ENCODE measurements around the gene DNM2. TPM values are rescaled to one million over a fixed set of nuclear protein-coding genes. Genes with fewer than 3 reads are reported as not detected.

DNM2 gene
- total and polyA plus RNA-seq, 9 of the 15 experiments (the other 6 are each of a cell fraction or from before 2014, with no cell fraction given): 2.2 to 161 (median 72.6) TPM

DNA sequence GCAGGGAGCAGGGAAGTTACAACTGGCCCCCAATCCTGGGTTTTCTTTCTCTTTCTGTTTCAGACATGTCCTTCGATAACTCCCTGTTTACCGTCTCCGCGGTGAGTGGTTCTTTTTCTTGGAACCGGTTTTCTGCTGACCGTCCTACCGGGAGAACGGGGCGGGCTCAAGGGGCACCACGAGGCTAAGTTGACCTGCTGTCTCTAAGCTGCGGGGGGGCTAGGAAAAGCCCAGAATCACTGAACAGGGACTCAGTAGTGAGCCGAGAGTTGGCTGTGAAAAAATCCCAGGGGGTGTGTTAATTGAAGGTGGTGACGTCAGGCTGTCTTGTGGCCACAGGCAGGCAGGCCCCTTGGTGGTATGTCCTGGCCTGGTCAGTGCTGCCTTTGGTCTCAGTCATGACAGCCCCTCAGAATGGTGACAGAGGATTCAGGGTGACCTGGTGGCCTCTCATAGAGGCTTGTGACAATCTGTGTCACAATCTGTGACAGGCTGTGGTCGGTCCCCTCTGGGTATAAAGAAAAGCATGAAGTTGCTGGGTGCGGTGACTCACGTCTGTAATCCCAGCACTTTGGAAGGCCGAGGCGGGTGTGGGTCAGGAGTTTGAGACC is 145.3 kb downstream of the DNM2 start (continued):
- TF ChIP-seq, protein P1, sequence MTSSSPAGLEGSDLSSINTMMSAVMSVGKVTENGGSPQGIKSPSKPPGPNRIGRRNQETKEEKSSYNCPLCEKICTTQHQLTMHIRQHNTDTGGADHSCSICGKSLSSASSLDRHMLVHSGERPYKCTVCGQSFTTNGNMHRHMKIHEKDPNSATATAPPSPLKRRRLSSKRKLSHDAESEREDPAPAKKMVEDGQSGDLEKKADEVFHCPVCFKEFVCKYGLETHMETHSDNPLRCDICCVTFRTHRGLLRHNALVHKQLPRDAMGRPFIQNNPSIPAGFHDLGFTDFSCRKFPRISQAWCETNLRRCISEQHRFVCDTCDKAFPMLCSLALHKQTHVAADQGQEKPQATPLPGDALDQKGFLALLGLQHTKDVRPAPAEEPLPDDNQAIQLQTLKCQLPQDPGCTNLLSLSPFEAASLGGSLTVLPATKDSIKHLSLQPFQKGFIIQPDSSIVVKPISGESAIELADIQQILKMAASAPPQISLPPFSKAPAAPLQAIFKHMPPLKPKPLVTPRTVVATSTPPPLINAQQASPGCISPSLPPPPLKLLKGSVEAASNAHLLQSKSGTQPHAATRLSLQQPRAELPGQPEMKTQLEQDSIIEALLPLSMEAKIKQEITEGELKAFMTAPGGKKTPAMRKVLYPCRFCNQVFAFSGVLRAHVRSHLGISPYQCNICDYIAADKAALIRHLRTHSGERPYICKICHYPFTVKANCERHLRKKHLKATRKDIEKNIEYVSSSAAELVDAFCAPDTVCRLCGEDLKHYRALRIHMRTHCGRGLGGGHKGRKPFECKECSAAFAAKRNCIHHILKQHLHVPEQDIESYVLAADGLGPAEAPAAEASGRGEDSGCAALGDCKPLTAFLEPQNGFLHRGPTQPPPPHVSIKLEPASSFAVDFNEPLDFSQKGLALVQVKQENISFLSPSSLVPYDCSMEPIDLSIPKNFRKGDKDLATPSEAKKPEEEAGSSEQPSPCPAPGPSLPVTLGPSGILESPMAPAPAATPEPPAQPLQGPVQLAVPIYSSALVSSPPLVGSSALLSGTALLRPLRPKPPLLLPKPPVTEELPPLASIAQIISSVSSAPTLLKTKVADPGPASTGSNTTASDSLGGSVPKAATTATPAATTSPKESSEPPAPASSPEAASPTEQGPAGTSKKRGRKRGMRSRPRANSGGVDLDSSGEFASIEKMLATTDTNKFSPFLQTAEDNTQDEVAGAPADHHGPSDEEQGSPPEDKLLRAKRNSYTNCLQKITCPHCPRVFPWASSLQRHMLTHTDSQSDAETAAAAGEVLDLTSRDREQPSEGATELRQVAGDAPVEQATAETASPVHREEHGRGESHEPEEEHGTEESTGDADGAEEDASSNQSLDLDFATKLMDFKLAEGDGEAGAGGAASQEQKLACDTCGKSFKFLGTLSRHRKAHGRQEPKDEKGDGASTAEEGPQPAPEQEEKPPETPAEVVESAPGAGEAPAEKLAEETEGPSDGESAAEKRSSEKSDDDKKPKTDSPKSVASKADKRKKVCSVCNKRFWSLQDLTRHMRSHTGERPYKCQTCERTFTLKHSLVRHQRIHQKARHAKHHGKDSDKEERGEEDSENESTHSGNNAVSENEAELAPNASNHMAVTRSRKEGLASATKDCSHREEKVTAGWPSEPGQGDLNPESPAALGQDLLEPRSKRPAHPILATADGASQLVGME (CRISPR knock-in tag; IDR thresholded peaks at IDR 0.05): no peak
- no peak for TF ChIP-seq HNRNPK (IDR thresholded peaks at IDR 0.05; ENCODE audit: low read depth, low read length, poor library complexity, severe bottlenecking)
- TF ChIP-seq SNRNP70 (optimal IDR thresholded peaks at IDR 0.05; ENCODE audit: low read depth, low read length): no peak

DNA sequence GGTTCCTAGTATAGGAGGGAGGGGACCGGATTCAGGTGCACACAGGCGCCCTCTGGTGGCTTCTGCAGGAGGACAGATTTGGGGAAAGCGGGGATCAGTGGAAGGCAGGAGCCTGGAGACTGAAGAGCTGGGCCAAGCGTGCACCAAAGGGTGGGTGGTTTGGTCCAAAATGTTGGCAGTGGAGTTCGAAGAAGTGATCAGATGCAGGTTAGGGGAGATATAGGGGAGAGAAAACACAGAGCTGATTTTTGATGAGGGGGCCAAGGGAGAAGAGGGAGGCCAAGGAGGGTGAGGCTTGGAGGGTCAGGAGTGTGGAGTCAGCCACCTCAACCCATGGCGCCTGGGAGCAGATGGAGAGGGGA is 146.6 kb downstream of the DNM2 start:
- Histone ChIP-seq H3K9ac (ENCODE audit: insufficient read depth in 1 of 2, low read depth in 2 of 2, low read length in 2 of 2) (peak overlapping the region; percentile 15 to 46; a peak in 1 of 4 replicates), H3K4me1 (replicated peaks in 1 of 2; ENCODE audit: control insufficient read depth in 2 of 2, insufficient read depth in 2 of 2, low read length in 2 of 2) (peaks cover 24 to 36% of the 10 kb centered on the region in 2 experiments; a peak in 4 of 5 replicates), H3K4me3 (no peak overlapping the region), H2AFZ (ENCODE audit: low read depth, low read length) (peak overlapping the region; percentile 90), H3K9me1 (ENCODE audit: control insufficient read depth, insufficient read depth, low read length) (no peaks in the 10 kb centered on the region), H3K27ac (ENCODE audit: extremely low read depth, low read depth, low read length) (no peak overlapping the region; the same call in 2 of the 3 replicates), H4K20me1 (replicated peaks; ENCODE audit: control insufficient read depth, insufficient read depth, low read length) (no peaks in the 10 kb centered on the region), H3K36me3 (ENCODE audit: control insufficient read depth, insufficient read depth, low read length) (no peaks in the 10 kb centered on the region), H3K79me2 (ENCODE audit: control insufficient read depth, insufficient read depth, low read length) (no peaks in the 10 kb centered on the region), H3K9me3 (replicated peaks; ENCODE audit: control insufficient read depth, insufficient read depth, low read depth, low read length) (no peaks in the 10 kb centered on the region), H3K4me2 (ENCODE audit: insufficient read depth, low read length) (peak overlapping the region; percentile 51; the same call in 1 of the 2 replicates), H3K27me3 (ENCODE audit: control insufficient read depth in 2 of 2, insufficient read depth in 2 of 2, low read length in 2 of 2) (no peaks in the 10 kb centered on the region)
- ATAC-seq (peak; percentile 91), FAIRE-seq (peak; percentile 56), DNase-seq (ENCODE audit: extremely low read depth in 1 of 4, low spot score in 3 of 4) (peak; percentile 83 to 92 (median 88))
- ChIA-PET POLR2A (interaction anchor here (0.6 to 3.8 kb wide), 7 partner anchors 10 to 519 kb away, joined by 3 to 20 read pairs (median 5); partner anchors contain the start of genes EPOR, QTRT1 and TMED1), CTCF (ENCODE audit: low intra/inter-chr PET ratio) (interaction anchor here (0.6 kb wide), 1 partner anchor 61 kb away, joined by 3 read pairs; no protein-coding TSS in a partner anchor)
- in situ Hi-C loops (cut with MboI) (no loop called here), intact Hi-C loops (cut with micrococcal nuclease) (loop anchor here (2.0 kb wide), 1 partner anchor 148 kb away; no protein-coding TSS in a partner anchor)
- BruUV-seq (replicated peaks): no TSS peak
- 1% methylated on average over 6 of the region's 6 CpGs for whole genome bisulfite sequencing (ENCODE audit: insufficient coverage, low coverage, missing lambda C conversion rate)
- TF ChIP-seq, protein P2, sequence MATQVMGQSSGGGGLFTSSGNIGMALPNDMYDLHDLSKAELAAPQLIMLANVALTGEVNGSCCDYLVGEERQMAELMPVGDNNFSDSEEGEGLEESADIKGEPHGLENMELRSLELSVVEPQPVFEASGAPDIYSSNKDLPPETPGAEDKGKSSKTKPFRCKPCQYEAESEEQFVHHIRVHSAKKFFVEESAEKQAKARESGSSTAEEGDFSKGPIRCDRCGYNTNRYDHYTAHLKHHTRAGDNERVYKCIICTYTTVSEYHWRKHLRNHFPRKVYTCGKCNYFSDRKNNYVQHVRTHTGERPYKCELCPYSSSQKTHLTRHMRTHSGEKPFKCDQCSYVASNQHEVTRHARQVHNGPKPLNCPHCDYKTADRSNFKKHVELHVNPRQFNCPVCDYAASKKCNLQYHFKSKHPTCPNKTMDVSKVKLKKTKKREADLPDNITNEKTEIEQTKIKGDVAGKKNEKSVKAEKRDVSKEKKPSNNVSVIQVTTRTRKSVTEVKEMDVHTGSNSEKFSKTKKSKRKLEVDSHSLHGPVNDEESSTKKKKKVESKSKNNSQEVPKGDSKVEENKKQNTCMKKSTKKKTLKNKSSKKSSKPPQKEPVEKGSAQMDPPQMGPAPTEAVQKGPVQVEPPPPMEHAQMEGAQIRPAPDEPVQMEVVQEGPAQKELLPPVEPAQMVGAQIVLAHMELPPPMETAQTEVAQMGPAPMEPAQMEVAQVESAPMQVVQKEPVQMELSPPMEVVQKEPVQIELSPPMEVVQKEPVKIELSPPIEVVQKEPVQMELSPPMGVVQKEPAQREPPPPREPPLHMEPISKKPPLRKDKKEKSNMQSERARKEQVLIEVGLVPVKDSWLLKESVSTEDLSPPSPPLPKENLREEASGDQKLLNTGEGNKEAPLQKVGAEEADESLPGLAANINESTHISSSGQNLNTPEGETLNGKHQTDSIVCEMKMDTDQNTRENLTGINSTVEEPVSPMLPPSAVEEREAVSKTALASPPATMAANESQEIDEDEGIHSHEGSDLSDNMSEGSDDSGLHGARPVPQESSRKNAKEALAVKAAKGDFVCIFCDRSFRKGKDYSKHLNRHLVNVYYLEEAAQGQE (IDR thresholded peaks at IDR 0.05; ENCODE audit: borderline replicate concordance): peak; percentile 50; the same call in 1 of the 2 replicates
- TF ChIP-seq, protein P2 (CRISPR knock-in tag; IDR thresholded peaks at IDR 0.05; ENCODE audit: low read depth): no peak
